ENCODE measurements around the gene PEMT.

The PEMT gene

DNA sequence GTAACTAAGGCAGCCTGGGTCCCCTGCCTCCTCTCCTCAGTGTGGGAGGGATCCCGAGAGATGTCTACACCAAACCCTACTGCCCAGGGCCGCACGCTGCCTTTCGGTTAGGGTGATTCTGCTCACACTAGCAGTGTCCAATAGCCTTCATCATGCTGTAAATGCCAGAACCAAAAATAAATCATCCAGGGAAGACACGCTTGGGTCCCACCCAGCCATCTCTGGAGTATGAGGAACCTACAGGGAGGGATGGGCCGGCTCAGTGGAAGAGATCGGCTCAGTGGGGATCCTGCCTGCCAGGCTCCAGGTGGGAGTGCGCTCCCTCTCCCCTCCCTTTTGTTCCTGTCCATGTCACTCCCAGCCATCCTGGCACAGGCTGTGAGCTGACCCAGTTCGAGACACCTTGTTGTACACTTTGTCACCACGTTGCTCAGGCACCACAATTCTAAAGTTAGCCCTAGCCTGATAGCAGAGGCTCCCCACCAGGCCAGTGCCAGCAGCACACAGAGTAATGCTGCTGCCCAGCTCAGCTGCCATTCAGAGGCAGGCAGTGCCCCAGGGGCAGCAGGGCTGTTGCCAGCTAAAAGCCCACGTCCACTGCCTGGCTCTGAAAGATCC is 24.5 kb downstream of the PEMT start:
- ChIA-PET CTCF (interaction anchor here (1.1 to 3.3 kb wide), 4 partner anchors 11 to 213 kb away, joined by 3 to 19 read pairs (median 12); partner anchors contain the start of gene RASD1), POLR2A (no interaction called here)
- TF ChIP-seq, protein P1, sequence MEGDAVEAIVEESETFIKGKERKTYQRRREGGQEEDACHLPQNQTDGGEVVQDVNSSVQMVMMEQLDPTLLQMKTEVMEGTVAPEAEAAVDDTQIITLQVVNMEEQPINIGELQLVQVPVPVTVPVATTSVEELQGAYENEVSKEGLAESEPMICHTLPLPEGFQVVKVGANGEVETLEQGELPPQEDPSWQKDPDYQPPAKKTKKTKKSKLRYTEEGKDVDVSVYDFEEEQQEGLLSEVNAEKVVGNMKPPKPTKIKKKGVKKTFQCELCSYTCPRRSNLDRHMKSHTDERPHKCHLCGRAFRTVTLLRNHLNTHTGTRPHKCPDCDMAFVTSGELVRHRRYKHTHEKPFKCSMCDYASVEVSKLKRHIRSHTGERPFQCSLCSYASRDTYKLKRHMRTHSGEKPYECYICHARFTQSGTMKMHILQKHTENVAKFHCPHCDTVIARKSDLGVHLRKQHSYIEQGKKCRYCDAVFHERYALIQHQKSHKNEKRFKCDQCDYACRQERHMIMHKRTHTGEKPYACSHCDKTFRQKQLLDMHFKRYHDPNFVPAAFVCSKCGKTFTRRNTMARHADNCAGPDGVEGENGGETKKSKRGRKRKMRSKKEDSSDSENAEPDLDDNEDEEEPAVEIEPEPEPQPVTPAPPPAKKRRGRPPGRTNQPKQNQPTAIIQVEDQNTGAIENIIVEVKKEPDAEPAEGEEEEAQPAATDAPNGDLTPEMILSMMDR (IDR thresholded peaks at IDR 0.05; ENCODE audit: control extremely low read depth, extremely low read depth, low read depth, missing control alignments): no peak
- no peak for DNase-seq (ENCODE audit: extremely low spot score)

DNA sequence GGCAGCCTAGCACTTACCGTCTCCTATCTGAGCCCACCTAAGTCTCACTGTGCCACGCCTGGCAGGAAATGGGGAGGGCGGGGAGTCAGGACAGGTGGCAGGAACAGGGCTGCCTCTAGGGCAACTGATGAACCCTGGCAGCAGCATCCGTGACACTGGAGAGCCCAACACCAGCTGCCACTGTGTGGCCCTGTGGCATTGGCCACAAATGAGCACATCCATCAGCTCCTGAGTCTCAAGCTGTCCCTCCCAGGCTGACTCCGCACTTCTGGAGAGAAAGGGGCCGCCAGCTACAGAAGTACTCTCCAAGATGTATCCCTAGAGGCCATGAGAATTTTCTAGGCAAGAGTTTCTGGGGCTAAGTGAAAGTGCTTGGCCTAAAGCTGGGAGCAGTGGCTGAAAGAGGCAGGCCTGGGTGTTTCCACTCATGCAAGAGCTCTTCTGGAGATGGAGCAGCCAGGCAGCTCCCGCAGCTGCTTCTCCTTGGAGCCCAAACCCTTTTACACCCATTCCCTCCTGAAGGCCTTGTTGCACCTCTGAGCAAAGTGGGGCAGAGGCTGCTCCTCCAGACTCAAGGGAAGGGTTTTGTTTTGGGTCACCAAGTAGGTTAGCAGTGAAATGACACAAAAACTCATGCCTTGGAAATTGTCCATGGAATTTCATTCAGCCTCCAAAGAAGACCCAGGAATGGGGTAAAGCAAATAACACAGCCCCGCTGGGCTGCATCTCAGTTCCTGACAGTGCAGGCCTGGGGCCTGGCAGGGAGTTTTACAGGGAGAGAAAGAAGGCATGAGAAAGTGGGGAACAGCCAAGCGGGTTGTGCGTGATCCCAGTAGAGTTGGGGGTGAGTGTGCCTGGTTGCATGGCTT is 25.8 kb downstream of the PEMT start:
- CTCF ChIA-PET: no interaction called here
- DNase-seq (ENCODE audit: extremely low spot score): no peak
- POLR2A ChIA-PET: no interaction called here
- TF ChIP-seq, protein P1 (IDR thresholded peaks at IDR 0.05; ENCODE audit: control extremely low read depth, extremely low read depth, low read depth, missing control alignments): no peak

DNA sequence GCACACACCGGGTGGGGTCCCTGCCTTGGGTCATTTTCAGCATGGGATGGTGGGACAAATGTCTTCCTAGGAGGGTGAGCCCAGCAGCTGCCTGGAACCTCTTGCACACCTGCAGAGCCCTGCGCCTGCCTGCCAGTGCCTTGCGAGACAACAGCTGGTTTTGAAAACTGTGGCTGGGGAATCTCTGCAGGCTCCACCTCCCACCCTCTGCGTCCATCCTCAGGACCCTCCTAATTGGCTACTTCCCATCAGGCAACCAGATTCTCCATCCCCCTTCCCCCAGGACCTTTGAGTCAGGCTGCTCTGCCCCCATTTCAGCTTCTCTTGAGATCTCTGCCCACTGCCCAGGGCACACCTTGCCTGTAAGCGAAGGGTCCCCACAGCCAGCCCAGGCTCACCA is 26.6 kb downstream of the PEMT start:
- POLR2A ChIA-PET: no interaction called here
- DNase-seq (ENCODE audit: extremely low spot score): no peak
- TF ChIP-seq, protein P1 (IDR thresholded peaks at IDR 0.05; ENCODE audit: control extremely low read depth, extremely low read depth, low read depth, missing control alignments): no peak
- CTCF ChIA-PET: no interaction called here

- no peak for DNase-seq (ENCODE audit: extremely low spot score)
- CTCF ChIA-PET: no interaction called here
- POLR2A ChIA-PET: no interaction called here
- TF ChIP-seq, protein P1 (IDR thresholded peaks at IDR 0.05; ENCODE audit: control extremely low read depth, extremely low read depth, low read depth, missing control alignments): no peak
Measured at GRCh38 chr17:17564323-17564722, 27.2 kb downstream of the PEMT start.

DNA sequence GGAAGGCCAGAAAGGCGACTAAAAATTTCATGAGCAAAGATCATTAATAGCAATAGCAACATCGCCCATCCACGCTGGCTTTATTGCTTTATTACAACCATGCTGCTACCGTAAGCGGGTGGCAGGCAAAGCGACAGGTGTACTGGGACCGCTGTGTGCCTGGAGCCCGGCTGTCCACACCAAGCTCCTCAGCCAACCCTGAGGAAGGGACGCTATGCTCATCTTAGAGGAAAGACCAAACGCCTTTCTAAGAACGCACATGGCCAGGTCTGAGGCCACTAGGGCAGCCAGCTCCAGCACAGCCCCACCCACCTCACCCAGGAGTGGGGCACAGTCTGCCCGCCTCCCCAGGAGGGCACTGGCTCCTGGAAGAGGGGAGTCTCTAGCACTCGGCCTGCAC is 28.0 kb downstream of the PEMT start:
- TF ChIP-seq, protein P1 (IDR thresholded peaks at IDR 0.05; ENCODE audit: control extremely low read depth, extremely low read depth, low read depth, missing control alignments): no peak
- ChIA-PET POLR2A (no interaction called here), CTCF (no interaction called here)
- no peak for DNase-seq (ENCODE audit: extremely low spot score)

- POLR2A ChIA-PET: no interaction called here
- DNase-seq (ENCODE audit: extremely low spot score): no peak
- CTCF ChIA-PET: no interaction called here
- TF ChIP-seq, protein P1 (IDR thresholded peaks at IDR 0.05; ENCODE audit: control extremely low read depth, extremely low read depth, low read depth, missing control alignments): no peak
Measured at GRCh38 chr17:17562146-17562511, 29.4 kb downstream of the PEMT start.
